Measurements from ENCODE around the gene AGPS.
A peak's percentile ranks its signal among the peaks of the same experiment; 100 is the strongest.
"Not testable (repeated sequence)": the region's sequence is repeated elsewhere in the genome, so short reads cannot be mapped to it uniquely, and the experiment has no call there.

Gene AGPS

GRCh38 chr2:177424120-177424519 lies 31.5 kb downstream of the AGPS start:
- not testable (repeated sequence) for DNase-seq

- not testable (repeated sequence) for DNase-seq
These were observed 32.0 kb downstream of the AGPS start for GRCh38 chr2:177424620-177425019.

DNA sequence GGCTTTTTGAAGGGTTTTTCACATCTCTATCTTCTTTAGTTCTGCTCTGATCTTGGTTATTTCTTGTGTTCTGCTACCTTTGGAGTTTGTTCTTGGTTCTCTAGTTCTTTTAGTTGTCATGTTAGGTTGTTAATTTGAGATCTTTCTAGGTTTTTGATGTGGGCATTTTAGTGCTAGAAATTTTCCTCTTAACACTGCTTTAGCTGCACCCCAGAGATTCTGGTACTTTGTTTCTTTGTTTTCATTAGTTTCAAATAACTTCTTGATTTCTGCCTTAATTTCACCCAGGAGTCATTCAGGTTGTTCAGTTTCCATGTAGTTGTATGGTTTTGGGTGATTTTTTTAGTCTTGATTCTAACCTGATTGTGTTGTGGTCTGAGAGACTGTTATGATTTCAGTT lies 34.7 kb downstream of the AGPS start:
- DNase-seq: no peak

GRCh38 chr2:177427936-177428335 lies 35.4 kb downstream of the AGPS start:
- DNase-seq: not testable (repeated sequence)

GRCh38 chr2:177429688-177430325 lies 37.2 kb downstream of the AGPS start:
- DNase-seq: no peak

DNA sequence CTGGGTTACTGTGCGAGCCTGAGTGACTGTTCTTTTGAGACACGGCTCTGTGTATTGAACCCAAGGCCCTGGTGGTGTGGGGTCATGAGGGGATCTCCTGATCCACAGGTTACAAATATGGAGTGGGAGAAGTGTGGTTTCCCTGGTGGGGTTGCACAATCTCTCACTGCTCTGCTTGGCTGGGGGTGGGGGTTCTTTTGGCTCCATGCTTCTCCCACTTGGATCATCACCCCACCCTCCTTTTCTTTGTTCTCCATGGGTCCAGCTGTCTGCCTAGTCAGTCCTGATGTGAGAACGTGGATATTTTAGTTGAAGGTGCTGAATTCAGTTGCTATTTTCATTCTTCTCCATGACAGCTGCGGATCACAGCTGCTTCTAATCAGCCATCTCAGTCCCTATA lies 37.8 kb downstream of the AGPS start:
- no peak for DNase-seq

DNA sequence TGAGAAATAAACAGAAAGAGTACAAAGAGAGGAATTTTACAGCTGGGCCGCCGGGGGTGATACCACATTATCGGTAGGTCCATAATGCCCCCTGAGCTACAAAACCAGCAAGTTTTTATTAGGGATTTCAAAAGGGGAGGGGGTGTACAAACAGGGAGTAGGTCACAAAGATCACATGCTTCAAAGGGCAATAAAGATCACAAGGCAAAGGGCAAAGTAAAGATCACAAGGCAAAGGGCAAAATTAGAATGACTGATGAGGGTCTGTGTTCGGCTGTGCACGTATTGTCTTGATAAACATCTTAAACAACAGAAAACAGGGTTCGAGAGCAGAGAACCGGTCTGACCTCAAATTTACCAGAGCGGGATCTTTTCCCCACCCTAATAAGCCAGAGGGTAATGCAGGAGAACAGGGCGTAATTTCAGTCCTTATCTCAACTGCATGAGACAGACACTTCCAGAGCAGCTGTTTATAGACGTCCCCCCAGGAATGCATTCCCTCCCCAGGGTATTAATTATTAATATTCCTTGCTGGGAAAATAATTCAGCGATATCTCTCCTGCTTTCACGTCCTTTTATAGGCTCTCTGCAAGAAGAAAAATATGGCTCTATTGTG lies 38.6 kb downstream of the AGPS start:
- not testable (repeated sequence) for DNase-seq

- no peak for DNase-seq
These were observed 40.1 kb downstream of the AGPS start for GRCh38 chr2:177432703-177433102.

DNA sequence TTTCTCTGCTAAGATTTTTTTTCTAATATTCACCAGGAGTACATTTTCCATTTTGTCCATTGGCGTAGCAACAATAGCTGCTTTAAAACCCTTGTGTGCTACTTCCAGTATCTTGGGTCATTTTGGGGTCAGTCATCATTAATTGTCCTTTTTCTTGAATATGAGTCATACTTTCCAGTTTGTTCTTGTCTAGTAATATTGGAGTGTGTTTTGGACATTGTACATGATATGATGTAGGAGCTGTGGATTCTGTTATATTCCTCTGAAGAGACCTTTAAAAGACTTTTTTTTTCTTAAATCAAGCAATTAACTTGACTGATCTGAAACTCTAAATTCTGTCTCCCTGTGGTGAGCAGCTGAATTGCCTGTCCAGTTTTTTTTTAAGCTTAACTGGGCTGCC lies 40.8 kb downstream of the AGPS start:
- DNase-seq: no peak

DNA sequence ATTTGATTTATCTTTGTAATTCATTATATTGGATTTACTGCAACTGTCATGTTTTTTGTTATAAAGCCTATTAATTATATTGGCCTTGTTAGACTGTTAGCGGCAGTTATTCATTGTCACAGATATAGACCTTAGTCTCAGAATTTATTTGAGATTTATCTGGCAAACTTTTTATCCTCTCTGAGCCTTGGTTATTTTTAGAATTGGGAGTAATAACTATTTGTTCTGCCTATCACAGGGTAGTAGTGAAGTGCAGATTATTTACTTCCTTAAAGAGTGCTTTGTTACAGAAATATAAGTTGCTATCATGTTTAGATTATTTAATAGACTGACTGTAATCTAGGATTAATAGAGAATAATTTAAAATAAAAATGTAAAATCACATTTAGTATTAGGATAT lies 41.9 kb downstream of the AGPS start:
- no peak for DNase-seq

- DNase-seq: no peak
These were observed 52.6 kb downstream of the AGPS start for GRCh38 chr2:177445200-177445599.

GRCh38 chr2:177448031-177448430 lies 55.5 kb downstream of the AGPS start:
- no peak for DNase-seq

DNA sequence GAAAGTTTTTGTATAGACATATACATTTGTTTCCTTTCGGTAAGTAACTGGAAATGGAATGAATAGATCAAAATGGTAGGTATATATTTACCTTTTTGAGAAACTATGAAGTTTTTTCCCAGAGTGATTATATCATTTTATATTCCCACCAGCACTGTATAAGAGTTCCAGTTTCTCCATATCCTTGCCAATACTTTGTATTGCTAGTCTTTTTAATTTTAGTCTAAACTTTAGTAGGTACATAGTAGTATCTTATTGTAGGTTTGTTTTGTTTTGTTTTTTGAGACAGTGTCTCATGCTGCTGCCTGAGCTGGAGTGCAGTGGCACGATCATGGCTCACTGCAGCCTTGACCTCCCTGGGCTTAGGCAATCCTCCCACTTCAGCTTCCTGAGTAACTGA lies 56.6 kb downstream of the AGPS start:
- no peak for DNase-seq

DNA sequence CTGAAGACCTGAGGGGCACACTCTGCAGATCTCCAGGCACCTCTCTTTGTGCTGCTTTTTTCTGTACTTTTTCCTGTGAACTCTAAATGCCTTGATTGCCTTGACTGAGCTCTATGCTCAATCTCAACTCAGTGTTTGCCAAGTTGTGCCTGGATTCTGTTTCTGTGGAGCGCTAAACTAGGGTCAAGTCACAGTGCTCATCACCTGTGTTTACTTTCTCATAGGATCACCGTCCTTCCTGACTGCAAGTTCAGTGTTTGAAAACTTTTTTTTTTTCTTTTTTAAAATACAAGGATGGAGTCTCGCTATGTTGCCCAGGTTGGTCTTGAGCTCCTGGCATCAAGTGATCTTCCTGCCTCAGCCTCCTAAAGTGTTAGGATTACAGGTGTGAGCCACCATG lies 62.6 kb downstream of the AGPS start:
- DNase-seq: no peak

- DNase-seq: not testable (repeated sequence)
These were observed 67.2 kb downstream of the AGPS start for GRCh38 chr2:177459756-177460155.

DNA sequence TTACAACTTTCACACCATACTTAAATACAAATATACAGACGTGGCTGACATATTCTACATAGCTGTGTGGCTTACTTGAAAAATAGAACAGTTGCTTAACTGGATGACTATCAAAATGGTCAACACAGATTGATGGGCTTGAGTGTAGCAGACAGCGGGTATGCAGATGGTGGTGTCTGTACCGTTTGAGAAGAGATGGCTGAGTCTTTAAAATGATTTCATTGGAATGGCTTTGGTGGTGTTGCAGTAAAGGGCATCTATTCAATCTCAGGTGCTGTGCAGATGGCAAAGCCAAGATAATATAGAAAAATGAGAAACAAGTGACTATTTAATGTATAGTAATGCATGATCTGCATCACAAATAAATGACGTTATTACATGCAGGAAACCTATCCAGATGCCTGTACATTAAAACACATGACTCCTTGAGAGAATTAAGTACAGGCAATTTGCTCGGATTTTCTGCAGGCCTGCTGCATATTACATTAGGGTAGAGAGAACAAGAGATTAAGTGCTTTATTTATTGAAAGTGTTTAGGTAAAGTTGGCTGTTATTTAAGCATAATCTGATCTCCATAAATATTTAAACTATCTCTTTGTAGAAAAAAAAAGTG lies 68.5 kb downstream of the AGPS start:
- DNase-seq: no peak

GRCh38 chr2:177464549-177464948 lies 72.0 kb downstream of the AGPS start:
- DNase-seq: no peak

- DNase-seq: no peak
These were observed 73.0 kb downstream of the AGPS start for GRCh38 chr2:177465400-177466138.

- DNase-seq: peak; percentile 59
These were observed 74.0 kb downstream of the AGPS start for GRCh38 chr2:177466337-177467195.

DNA sequence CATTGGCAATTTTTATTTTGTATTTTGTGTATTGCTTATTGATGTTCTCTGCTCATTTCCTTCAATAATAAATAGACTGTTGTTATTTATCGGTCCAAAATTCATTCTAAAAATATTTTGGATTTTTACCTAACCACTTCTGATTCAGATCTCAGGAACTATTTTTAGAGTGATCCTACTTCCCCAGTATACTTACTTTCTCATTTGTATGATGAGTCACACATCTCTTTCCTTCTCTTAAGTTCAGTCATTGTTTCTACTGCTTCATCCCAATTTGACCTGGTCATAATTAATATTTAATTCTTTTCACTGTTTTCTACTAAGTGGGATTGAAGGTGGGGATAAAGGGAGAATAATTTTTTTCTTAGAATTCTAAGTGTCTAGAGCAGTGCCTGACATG lies 75.1 kb downstream of the AGPS start:
- DNase-seq: no peak

DNA sequence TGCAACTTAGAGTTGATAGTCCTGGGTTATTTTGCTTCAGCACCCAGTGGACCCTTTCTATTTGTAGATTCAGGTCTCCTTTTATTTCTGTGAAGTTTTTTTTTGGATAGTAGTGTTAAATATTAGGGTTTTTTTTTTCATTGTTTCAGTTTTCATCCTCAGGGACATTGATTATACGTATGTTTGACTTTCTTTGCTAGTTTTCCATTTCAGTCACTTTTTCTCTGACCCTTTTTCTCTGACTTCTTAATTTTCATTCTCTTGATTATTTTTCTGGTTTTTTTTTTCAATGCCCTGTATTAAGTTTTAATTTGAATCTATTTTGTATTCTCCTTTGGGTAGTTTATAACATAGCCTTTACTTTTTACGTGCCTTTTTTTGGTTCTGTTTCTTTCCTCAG lies 79.4 kb downstream of the AGPS start:
- no peak for DNase-seq

DNA sequence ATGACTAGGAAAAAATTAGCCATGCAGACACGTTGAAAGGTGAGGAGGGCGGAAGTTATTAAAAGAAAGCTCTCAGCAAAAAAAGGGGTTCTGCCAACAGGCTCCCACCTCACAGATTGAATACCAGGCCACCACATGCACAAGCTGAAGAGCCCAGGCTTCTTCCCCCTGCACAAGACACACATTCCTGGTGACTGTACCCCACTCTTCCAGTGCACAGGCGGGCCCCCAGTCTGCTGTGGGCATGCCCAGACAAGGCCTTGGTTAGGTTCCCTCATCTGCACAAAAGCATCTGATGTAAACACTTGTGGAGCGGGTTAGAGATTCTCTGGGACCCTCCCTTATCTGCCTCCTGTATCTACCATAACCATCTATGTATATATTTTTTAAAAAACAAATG lies 81.7 kb downstream of the AGPS start:
- no peak for DNase-seq

- no peak for DNase-seq
These were observed 82.4 kb downstream of the AGPS start for GRCh38 chr2:177474998-177475397.
